GM18870 (cell line): ENCODE results near the gene NXPE3.

Experiments
- ATAC-seq: cut with Tn5 transposase; IDR thresholded peaks from one replicate; pipeline ENCODE4 v1.9.1; 2021; ENCODE audit warnings: moderate library complexity; ENCODE audit not compliant: unreplicated experiment

The NXPE3 gene

DNA sequence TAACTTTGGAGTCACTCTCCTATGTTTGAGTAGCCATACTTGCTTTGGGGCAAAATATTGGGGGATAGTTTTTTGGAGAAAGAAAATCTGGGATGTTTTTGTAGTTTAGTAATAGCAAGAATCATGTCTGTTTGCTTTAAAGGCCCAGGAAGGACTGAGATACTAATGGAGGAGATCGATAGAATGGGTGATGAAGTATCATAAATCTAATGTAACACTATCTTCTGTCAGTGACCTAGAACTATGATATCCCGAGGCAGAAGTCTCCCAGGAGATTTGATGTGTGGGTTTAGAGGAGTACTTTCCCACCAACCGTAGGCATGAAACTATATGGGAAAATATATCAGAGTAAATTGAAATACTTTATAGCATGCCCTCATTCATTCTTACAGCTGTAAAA lies 49.3 kb downstream of the NXPE3 start:
- no peak for ATAC-seq

DNA sequence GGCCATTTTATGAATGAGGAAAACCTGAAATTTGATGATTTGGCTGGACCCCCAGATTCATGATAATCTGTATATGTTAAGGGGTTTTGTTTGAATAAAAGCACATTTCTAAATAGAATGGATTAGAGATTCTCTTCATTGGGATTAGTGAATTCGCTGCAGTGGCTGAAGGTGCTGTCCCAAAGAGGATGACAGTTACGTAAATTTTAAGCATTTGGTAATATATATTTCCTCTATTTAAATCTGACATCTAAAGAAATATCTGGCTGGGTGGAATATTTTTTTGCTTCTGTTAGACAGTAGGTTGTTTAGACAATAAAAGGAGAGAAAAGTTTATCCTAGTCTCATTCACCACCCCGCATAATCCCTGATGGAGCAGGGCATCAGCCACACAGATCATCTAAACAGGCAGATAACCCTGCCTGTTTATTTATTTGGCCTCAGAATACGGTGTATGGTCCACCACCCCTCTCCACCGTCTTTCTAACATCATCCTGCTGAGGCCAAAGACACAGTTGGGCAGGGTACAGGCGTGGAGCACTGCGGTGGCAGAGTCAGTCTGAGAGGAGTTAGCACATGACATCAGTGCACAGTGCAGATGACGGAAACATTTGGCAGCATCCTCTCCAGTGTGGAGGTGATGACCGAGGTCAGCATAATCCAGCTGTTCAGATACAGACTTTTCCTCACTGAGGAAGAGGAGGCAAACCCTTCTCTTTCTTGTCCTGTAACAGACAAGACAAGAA lies 49.9 kb downstream of the NXPE3 start:
- peak; percentile 44 for ATAC-seq

DNA sequence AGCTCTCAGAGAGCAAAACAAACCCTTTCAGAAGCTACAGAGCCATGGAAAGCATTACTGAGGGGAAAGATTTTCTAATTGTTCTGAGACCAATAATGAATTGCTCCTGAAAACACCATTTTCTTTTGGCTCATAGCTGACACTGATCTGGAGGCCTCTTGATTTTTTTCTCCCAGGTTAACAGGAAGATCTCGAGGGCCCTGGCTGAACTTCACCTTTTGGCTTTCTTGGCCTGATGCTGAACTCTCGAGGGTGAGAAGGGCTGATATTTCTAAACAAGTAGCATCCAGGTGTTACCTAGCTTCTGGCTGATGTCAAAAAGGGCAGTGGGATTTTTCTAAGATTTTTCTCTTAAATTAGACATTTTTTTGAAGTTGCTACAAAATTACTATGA lies 50.4 kb downstream of the NXPE3 start:
- no peak for ATAC-seq

DNA sequence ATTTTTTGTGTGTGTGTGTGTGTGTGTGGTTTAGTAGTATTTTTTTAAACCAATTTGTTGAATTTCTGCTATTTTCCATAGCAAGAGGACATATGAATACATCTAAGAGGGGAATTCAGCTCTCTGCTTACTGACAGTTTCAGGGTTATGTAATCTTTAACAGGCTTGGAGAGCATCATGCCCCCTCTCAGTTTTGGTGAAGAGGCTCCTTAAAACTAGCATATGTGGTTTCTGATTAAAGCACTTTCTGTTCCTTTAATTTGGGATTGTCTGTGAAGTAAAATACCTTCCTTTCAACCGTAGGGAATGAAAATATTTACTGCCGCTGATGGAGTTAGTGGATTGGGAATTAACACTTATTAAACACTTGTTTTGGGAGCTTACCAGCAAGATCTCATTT lies 50.9 kb downstream of the NXPE3 start:
- no peak for ATAC-seq

DNA sequence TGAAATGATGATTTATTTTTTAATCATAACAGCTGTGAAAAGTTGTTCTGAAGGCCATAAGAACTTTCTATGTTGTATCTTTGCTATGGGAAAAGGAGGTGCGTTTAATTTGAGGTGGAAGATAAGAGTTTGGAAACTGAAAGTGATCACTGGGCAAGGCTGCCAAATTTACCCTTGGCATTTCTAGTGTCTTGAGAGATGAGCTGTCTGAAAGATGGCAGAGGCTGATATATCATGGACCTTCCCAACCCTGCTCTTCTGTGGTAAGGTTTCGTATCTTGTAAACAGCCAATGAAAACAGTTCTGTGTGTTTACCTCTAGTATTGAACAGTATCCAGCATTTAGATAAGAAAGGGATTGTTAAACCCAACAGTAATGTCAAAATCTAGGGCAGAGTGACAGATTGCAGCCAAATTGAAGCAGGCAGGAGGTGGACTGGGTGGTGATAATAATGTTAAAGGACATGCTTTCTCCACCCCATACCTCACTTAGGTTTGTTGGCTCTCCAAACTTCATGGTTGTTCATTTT lies 54.5 kb downstream of the NXPE3 start:
- no peak for ATAC-seq

DNA sequence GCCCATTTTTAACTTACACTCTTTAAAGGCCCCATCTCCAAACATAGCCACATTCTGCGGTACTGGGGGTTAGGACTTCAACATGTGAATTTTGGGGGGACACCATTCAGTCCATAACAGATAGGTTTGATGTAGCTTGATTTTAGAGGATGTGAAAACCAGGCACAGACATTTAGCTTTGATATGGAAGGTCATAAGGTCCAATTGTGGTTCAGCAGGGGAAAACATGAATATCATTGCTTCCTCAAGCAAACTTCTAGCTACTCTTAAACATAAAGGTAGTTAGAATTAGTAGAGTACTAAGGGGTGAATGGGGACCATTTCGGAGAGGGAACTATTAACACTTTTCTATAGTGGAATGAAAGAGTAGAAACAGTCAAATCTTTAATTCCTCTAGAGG lies 56.7 kb downstream of the NXPE3 start:
- ATAC-seq: no peak

DNA sequence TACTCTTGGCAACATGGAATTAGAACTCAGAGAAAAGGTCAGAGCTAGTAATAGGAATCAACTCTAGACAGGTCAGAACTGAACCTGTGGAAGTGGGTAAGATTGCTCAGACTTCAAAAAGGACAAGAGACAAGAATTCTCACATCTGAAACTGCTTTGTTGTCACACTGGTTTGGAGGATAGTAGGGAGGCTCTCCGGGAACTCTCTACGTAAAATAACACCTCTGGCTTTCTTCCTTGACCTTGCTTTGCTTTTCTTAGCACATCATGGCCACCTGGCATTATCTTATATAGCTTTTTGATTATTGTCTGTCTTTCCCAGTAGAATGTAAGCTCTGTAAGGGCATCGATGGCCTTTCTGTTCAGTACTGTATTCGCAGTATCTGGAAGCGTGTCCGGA lies 57.1 kb downstream of the NXPE3 start:
- ATAC-seq: no peak

- ATAC-seq: no peak
Measured at GRCh38 chr3:101836652-101837598, 57.9 kb downstream of the NXPE3 start.

GRCh38 chr3:101838691-101839090 lies 59.7 kb downstream of the NXPE3 start:
- ATAC-seq: no peak

DNA sequence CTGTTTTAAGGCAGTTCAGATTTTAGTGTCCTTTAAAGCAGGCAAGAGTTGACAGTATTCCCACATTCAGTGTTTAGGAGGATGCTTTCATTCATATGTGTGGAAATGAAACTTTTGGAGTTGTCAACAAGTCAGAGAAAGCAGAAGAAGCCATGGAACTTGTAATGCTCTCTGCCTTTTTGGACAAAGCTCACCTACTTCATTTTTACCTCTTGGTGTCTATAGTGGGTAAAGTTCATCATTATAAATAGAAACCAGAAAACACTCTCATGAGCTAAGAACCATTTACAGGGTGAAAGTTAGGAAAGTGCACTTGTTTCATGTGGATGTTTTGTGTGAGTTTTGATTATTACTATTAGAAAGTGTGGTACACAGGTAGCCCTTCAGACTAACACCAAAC lies 61.1 kb downstream of the NXPE3 start:
- ATAC-seq: no peak

- ATAC-seq: no peak
Measured at GRCh38 chr3:101842245-101842934, 63.4 kb downstream of the NXPE3 start.

DNA sequence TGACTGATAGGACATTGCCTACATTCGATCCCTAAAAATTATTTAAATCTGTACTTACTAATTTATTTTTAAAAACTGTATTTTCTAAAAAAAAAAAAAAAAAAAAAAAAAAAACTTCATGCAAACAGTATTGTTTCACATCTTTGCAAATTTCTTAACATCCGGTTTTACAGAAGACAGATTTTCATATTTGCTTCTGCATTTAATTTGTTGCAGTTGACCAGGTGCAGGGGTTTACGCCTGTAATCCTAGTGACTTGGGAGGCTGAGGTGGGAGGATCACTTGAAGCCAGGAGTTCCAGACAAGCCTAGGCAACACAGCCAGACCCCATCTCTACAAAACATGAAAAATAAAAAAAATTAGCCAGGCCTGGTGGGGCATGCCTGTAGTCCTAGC lies 63.9 kb downstream of the NXPE3 start:
- ATAC-seq: no peak

- ATAC-seq: no peak
Measured at GRCh38 chr3:101845425-101845824, 66.4 kb downstream of the NXPE3 start.

DNA sequence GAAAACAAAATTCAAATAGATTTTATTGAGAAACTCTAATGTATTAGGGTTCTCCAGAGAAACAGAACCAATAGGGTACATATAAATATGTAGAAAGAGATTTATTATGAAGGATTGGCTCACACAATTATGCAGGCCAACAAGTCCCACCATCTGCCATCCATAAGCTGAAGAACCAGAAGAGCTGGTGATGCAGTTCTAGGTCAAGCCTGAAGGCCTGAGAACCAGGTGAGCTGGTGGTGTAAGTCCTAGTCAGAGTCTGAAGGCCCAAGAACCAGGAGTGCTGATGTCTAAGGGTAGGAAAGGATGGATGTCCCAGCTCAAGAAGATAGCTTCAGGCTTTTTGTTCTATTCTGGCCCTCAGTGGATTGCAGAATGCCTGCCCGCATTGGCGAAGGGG lies 67.7 kb downstream of the NXPE3 start:
- ATAC-seq: no peak

DNA sequence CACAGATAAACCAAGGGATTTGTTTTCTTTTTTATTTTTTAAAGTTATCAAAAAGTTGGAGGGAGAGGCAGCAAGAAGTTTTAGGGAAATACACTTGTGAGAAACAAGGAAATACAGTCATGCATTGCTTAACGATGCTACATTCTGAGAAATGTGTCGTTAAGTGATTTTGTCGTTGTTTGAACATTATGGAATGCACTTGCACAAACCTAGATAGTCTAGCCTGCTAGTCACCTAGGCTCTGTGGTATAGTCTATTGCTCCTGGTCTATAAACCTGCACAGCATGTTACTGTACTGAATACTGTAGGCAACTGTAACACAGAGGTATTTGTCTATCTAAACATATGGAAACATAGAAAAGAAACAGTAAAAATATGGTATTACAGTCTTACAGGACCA lies 68.3 kb downstream of the NXPE3 start:
- ATAC-seq: no peak

DNA sequence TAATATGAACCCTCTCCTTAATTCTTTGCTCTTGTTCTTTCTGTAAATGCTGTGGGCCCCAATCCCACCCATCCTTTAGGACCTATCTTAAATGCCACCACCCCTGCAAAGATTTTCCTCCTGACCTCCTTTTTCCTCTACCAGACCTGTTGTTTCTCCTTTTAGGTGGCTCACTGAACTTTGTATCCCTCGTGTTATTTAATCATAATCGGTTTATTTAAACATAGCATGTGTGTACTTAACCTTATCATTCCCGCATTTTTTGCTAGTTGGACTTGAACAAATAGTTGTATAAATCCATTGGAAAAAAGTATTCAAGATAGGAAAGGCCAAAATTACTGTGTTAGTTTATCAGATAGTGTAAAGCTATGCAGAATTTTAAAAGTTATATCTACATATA lies 69.3 kb downstream of the NXPE3 start:
- no peak for ATAC-seq

- peak; percentile 45 for ATAC-seq
Measured at GRCh38 chr3:101848754-101849713, 70.0 kb downstream of the NXPE3 start, which contains the start of gene NFKBIZ. TSS of gene NFKBIZ (plus strand) at chr3:101849514. CDS start at chr3:101849629, 115 bp downstream.

- ATAC-seq: peak; percentile 22
Measured at GRCh38 chr3:101849714-101850245, 70.8 kb downstream of the NXPE3 start.

- ATAC-seq: peak; percentile 35
Measured at GRCh38 chr3:101850246-101851051, 71.4 kb downstream of the NXPE3 start.
